Uterus (tissue), 4 donors: Measurements from ENCODE around the gene PRKAR1B. TPM values are rescaled to one million over a fixed set of nuclear protein-coding genes. Genes with fewer than 3 reads are reported as not detected.

ENCODE experiments used
- DNase-seq, 2 donors: peaks; one replicate each; pipeline ENCODE4 v3.0.0-alpha.2; 2019 to 2020
- H3K27ac ChIP-seq, 2 donors: fragments of 200-600 bp; sonication (generic); 1 replicate in 1 of 2; 2 replicates in 1 of 2; pipeline ENCODE4 v1.5.1; 2016 to 2018
- H3K27me3 ChIP-seq, 2 donors: fragments of 200-600 bp; sonication (generic); one replicate each; pipeline ENCODE4 v1.5.1; 2018 to 2019; ENCODE audit warnings: control low read depth in 1 of 2
- H3K36me3 ChIP-seq, 2 donors: fragments of 200-600 bp; sonication (generic); one replicate each; pipeline ENCODE4 v1.5.1; 2019; ENCODE audit warnings: control low read depth in 1 of 2
- H3K4me1 ChIP-seq, 2 donors: fragments of 200-600 bp; sonication (generic); one replicate each; pipeline ENCODE4 v1.5.1; 2018 to 2019; ENCODE audit warnings: control low read depth in 1 of 2
- H3K4me3 ChIP-seq, 2 donors: fragments of 200-600 bp; sonication (generic); 1 replicate in 1 of 2; 2 replicates in 1 of 2; pipeline ENCODE4 v1.5.1; 2018 to 2019; ENCODE audit warnings: mild to moderate bottlenecking in 1 of 2
- H3K9me3 ChIP-seq, 2 donors: fragments of 200-600 bp; sonication (generic); one replicate each; pipeline ENCODE4 v1.5.1; 2019; ENCODE audit warnings: control low read depth in 1 of 2
- CTCF ChIP-seq, 4 experiments: fragments of 200-600 bp in 2 of 4; fragments of 450-650 bp in 2 of 4; sonication (generic) in 2 of 4; IDR thresholded peaks; one replicate each; pipeline ENCODE4 v1.5.1; 2016 to 2019; ENCODE audit warnings: antibody characterized with exemption in 4 of 4, mild to moderate bottlenecking in 2 of 4, moderate library complexity in 1 of 4
- POLR2A ChIP-seq, 2 donors: fragments of 450-650 bp; IDR thresholded peaks; one replicate each; pipeline ENCODE4 v1.6.1; 2016; ENCODE audit warnings: antibody characterized with exemption in 2 of 2, mild to moderate bottlenecking in 1 of 2, moderate library complexity in 1 of 2
- intact Hi-C: fragments of 100-400 bp; cut with DNase I; formaldehyde crosslinking; loops from one replicate; pipeline ENCODE4 v1.15.1; 2023; ENCODE audit warnings: low total_unique reads
- total RNA-seq, 4 donors: library from RNA; depleted of rRNA in 3 of 4; stranded (reverse); fragments of >200 nt in 3 of 4; gene quantifications; one replicate each; pipeline versions ENCODE4 v1.1.0 to v1.2.4, GENCODE V29; 2014 to 2023
- donor health status: DM: yes; HTN: yes; CAD: no.

PRKAR1B gene
- total RNA-seq, 4 donors from 2014 or later = 1.0 to 45.2 (median 28.7) TPM

GRCh38 chr7:713488-714230 is 13.4 kb downstream of the PRKAR1B start:
- Histone ChIP-seq H3K27ac (no peak overlapping the region), H3K9me3 (no peaks in the 10 kb centered on the region), H3K36me3 (no peaks in the 10 kb centered on the region), H3K4me3 (no peak overlapping the region), H3K4me1 (no peaks in the 10 kb centered on the region), H3K27me3 (no peaks in the 10 kb centered on the region)
- intact Hi-C loops = no loop called here
- no peak for DNase-seq
- TF ChIP-seq POLR2A (IDR thresholded peaks at IDR 0.05) = no peak
- TF ChIP-seq CTCF (IDR thresholded peaks at IDR 0.05) = no peak

- H3K36me3 ChIP-seq = no peaks in the 10 kb centered on the region
- DNase-seq = no peak
- no peaks in the 10 kb centered on the region for H3K4me1 ChIP-seq
- intact Hi-C loops = no loop called here
- no peaks in the 10 kb centered on the region for H3K9me3 ChIP-seq
- no peak overlapping the region for H3K4me3 ChIP-seq
- TF ChIP-seq CTCF (IDR thresholded peaks at IDR 0.05) (no peak), POLR2A (IDR thresholded peaks at IDR 0.05) (no peak)
- H3K27me3 ChIP-seq = no peaks in the 10 kb centered on the region
- peak overlapping the region in 1 of 2 donors; percentile 44 for H3K27ac ChIP-seq
Measured at GRCh38 chr7:713139-713457, 14.0 kb downstream of the PRKAR1B start.

- intact Hi-C loops = no loop called here
- Histone ChIP-seq H3K4me3 (peak overlapping the region; percentile 78 to 82), H3K36me3 (no peaks in the 10 kb centered on the region), H3K27me3 (no peaks in the 10 kb centered on the region), H3K9me3 (no peaks in the 10 kb centered on the region), H3K4me1 (no peaks in the 10 kb centered on the region), H3K27ac (peak overlapping the region; percentile 74 to 76)
- no peak for TF ChIP-seq CTCF (IDR thresholded peaks at IDR 0.05)
- peak in 1 of 2 donors; percentile 13 for TF ChIP-seq POLR2A (IDR thresholded peaks at IDR 0.05)
- no peak for DNase-seq
Measured at GRCh38 chr7:712381-713138, 14.5 kb downstream of the PRKAR1B start.

GRCh38 chr7:711922-712380 is 15.1 kb downstream of the PRKAR1B start:
- H3K27ac ChIP-seq = peak overlapping the region; percentile 74 to 76
- H3K27me3 ChIP-seq = no peaks in the 10 kb centered on the region
- intact Hi-C loops = no loop called here
- DNase-seq = no peak
- H3K4me1 ChIP-seq = no peaks in the 10 kb centered on the region
- peak overlapping the region; percentile 78 to 82 for H3K4me3 ChIP-seq
- no peak for TF ChIP-seq POLR2A (IDR thresholded peaks at IDR 0.05)
- no peaks in the 10 kb centered on the region for H3K9me3 ChIP-seq
- H3K36me3 ChIP-seq = no peaks in the 10 kb centered on the region

- Histone ChIP-seq H3K9me3 (no peaks in the 10 kb centered on the region), H3K4me1 (no peaks in the 10 kb centered on the region), H3K27ac (peak overlapping the region; percentile 74 to 76), H3K4me3 (peak overlapping the region; percentile 78 to 82), H3K27me3 (no peaks in the 10 kb centered on the region), H3K36me3 (no peaks in the 10 kb centered on the region)
- peak; percentile 35 to 39 for DNase-seq
- no peak for TF ChIP-seq CTCF (IDR thresholded peaks at IDR 0.05)
- TF ChIP-seq POLR2A (IDR thresholded peaks at IDR 0.05) = no peak
- intact Hi-C loops = no loop called here
Measured at GRCh38 chr7:711093-711921, 15.8 kb downstream of the PRKAR1B start.
